HG03457 (cell line): Measurements from ENCODE around the gene NOL4L.

Source experiments
- ATAC-seq: cut with Tn5 transposase; IDR thresholded peaks from one replicate; pipeline ENCODE4 v1.9.1; 2021; ENCODE audit warnings: moderate number of reproducible peaks; ENCODE audit not compliant: unreplicated experiment

Gene NOL4L, protein sequence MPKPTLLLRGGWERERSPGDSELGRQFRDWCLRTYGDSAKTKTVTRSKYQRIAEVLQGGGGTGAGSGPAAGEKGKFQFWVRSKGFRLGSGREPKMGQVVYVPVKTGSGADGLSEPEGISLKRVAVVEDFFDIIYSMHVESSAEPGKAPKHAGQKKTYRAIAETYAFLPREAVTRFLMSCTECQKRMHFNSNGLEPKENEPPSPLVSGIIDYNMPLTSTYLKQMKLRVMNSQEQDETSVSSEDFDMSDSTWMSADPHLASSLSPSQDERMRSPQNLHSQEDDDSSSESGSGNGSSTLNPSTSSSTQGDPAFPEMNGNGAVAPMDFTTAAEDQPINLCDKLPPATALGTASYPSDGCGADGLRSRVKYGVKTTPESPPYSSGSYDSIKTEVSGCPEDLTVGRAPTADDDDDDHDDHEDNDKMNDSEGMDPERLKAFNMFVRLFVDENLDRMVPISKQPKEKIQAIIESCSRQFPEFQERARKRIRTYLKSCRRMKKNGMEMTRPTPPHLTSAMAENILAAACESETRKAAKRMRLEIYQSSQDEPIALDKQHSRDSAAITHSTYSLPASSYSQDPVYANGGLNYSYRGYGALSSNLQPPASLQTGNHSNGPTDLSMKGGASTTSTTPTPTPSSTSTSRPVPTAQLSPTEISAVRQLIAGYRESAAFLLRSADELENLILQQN

DNA sequence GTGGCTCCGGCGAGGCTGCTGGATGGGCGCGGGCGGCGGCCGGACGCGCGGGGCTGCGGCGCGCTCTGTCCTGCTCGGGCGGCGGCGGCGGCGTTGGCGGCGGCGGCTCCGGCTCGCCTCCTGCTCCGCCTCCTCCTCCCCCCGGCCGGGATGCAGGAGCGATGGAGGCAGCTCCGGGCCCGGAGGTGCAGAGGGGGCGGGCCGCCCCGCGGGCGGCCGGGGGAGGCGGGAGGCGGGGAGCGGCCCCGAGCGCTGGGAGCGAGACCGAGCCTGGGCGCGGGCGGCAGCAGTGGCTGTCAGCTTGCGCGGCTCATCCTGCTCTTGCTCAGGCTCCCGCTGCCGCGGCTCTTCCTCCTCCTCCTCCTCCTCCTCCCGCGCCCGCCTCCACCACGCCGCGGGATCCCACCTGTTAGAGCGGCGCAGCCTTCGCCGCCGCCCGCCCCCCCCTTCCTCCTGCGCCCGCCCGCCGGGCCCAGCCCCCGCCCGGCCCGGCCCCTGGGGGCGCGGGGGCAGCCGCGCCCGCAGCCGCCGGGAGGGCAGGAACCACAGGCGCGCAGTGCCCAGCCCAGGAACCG lies at the start of gene NOL4L:
Gene NOL4L, minus strand, starts transcription at position 323 of the 575 bp plus-strand sequence. CDS start 443 bp downstream, outside the sequence.
- ATAC-seq: no peak

GRCh38 chr20:32634041-32634805 lies 49.1 kb upstream of the NOL4L start:
- no peak for ATAC-seq

- no peak for ATAC-seq
Measured at GRCh38 chr20:32632461-32633354, 47.6 kb upstream of the NOL4L start.

DNA sequence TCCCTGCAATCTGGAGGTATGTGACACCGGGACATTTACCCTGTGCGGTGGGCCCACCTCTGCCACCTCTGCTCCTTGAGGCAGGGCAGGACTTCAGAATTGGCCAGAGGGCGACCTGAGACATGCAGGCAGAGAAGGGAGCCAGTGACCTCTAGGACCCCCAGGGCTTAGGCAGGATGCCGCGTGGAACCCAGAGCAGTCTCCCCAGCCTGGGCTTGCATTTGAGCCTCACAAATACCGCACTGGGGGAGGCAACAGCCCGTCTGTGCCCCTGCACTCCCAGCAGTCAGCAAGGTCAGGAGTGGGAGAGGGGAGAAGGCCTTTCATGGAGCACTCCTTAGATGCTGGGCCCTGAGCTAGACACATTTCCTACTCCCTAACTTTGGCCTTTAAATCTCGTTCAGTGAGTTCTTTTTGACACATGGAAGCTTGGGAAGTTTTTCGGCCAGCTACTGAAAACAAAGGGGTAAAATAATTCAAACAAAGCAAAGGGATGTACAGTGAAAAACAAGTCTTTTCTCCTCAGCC lies 46.9 kb upstream of the NOL4L start:
- ATAC-seq: no peak

- no peak for ATAC-seq
Measured at GRCh38 chr20:32629813-32630212, 44.7 kb upstream of the NOL4L start.

DNA sequence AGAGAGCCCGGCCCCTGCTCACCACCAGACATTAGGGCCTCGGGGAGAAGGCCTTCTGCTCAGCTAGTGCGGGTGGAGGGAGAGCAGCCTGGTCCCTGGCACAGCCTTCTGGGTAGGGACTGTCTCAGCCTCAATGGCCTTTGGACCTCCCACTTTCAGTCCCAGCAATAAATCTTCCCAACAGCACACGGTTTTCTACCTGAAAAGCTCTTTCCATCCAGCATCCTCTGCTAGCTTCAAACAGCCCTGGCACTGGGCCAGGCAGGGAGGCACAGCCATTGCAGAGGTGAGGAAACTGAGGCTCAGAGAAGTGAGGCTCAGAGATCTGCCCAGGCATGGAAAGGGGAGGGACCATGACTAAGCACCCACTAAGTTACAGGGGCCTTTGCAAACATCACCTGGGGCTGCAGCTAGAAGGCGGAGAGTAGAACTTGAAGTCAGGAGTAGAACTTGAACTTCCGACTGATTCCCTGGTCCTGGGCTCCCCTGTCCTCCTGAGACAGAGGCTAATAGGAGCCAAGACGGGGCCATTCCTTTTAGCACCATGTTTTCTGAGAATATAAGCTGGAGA lies 43.9 kb upstream of the NOL4L start:
- no peak for ATAC-seq

GRCh38 chr20:32626859-32627636 lies 41.9 kb upstream of the NOL4L start:
- no peak for ATAC-seq

- ATAC-seq: no peak
Measured at GRCh38 chr20:32626407-32626806, 41.3 kb upstream of the NOL4L start.

DNA sequence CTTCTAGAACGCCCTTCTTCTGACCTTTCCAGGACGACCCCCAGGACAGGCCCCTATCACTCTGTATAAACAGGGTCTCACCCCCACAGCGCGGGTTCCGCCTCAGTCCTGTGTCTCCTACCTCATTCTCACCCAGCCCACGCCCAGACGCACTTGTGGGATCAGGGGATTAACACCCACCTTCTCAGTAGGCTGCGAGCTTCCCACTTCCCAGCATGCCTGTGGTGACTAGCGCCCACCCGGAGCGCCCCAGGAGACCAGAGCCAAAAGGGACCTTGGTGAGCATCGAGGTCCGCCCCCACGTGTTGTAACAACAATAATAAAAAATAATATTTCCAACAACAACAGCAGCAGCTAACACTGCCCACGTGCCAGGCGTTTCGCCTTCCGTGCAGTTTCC lies 40.9 kb upstream of the NOL4L start:
- ATAC-seq: no peak

DNA sequence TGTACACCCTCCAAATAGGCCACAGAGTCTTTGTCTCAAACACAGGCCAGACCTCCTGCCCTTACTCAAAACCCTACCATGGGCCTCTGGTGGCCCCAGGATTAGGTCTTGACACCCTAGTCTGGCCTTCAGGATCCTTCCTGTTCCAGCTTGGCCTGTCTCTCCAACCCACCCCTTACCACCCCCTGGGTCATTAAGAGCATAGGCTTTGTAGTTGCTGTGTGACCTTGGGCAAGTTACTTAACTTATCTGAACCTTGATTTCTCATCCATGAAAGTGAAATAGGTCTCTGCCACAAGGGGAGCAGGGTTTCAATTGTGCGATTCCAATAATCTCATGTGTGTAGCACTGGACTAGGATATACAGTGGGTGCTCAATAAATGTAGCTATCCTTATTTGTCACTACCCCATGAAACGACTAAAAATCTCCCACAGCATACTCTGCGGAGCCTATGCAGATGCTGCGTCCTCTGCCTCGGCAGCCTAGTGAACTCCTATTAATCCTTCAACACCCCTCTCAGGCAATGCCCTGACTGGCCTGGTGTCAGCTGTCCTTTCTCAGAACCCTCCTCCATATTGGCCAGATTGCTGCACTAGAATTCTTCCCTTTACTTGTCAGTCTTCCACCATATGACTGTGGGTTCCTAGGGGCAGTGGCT lies 39.7 kb upstream of the NOL4L start:
- no peak for ATAC-seq

GRCh38 chr20:32623667-32624157 lies 38.6 kb upstream of the NOL4L start:
- ATAC-seq: no peak

GRCh38 chr20:32622585-32623468 lies 37.7 kb upstream of the NOL4L start:
- no peak for ATAC-seq

DNA sequence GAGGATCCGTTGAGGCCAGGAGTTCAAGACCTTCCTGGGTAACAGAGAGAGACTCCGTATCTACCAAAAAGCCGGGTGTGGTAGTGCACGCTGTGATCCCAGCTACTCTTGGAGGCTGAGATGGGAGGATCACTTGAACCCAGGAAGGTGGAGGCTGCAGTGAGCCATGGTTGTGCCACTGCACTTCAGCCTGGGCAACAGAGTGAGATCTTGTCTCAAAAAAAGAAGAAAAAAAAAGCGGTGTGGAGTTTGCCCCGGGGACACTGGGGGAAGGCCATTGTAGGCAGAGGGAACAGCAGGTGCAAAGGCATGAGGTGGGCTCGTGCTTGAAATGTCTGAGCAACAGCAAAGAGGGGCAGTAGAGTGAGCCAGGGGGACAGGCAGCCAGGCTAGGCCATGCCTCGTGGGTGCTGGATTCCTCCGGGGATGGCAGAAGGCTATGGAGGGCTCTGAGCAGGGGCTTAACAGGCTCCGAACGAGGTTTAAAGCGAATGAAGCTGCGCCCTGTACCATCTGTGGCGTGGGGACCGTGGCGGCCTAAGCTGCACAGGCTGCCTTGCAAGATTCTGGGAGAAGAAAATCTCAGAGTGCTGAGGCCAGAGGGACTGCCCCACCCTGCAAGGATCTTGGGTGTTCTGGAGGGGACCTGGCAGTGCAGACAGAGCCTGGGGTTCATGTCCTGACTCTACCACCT lies 36.9 kb upstream of the NOL4L start:
- ATAC-seq: no peak

DNA sequence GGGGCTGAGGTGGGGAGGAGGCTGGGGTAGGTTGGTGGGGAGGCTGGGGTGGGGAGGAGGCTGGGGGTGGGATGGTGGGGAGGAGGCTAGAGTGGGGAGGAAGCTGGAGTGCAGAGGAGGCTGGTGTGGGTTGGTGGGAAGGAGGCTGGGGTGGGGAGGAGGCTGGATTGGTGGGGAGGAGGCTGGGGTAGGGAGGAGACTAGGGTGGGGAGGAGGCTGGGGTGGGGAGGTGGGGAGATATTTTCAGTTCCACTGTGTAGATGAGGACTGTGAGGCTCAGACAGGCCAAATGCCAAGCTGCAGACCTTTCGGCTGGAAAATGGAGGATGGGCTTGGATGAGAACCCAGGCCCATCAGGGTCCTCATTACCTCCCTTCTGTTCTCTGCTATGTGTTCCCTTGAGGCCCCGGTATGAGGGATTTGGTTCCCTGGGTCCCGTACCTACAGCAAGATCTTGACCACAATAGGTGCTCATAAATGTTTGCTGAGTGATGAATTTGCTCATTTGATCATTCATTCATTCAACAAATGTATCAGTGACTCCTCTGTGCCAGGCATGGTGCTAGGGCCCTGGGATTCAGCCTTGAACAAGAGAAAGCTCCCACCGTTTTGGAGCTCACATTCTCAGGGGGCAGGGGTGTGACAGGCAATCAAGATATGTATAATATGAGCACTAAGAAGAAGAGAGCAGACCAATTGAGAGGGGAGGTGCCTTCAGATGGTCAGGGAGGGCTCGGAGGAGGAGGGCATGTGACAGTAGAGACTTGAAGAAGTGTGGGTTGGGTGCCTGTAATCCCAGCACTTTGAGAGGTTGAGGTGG lies 36.1 kb upstream of the NOL4L start:
- ATAC-seq: no peak

DNA sequence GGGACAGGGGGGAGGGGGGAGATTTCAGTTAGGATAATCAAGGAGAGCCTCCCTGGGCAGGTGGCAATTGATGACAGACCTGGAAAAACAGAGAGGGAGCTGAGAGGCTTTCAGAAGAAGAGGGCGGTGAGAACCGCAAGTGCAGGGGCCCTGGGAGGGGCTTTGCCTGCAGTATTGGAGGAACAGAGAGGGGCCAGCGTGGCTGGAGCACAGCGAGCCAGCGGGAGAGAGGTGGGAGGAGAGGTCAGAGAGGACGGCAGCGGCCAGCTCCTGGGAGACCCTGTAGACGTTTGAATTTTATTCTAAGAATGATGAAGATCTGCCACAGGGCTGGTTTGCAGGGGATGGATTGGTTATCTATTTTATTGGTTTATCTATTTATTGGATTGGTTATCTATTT lies 34.5 kb upstream of the NOL4L start:
- ATAC-seq: no peak

DNA sequence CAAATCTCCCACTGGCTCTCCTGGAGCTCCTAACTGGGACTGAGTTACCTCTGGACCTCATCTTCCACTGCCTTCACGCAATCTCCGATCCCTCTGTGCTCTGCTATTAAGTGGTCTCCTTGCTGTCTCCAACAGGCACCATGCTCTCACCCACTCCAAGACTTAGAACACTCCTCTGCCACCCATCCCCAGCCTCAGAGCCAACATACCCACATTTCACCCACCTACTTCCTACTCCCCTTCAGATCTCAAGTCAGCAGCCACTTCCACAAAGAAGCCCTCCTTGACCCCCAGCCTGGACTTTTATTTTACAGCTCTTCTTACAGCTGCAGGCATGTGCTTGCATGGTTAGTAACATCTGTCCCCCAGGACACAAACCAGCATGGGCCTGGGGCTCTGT lies 29.6 kb upstream of the NOL4L start:
- no peak for ATAC-seq
